ENCODE results near the gene WASF2. TPM values are rescaled to one million over a fixed set of nuclear protein-coding genes. Genes with fewer than 3 reads are reported as not detected.
A peak's percentile ranks its signal among the peaks of the same experiment; 100 is the strongest.

The WASF2 gene
- total RNA-seq, 2 experiments from 2014 or later: 119 to 121 TPM

- H3K4me1 Mint-ChIP-seq (ENCODE audit: low read depth): peaks cover 19% of the 10 kb centered on the region
- no peaks in the 10 kb centered on the region for H3K36me3 ChIP-seq (ENCODE audit: insufficient read depth, low read length)
- intact Hi-C loops (cut with DNase I, micrococcal nuclease): no loop called here
- DNase-seq (no peak), ATAC-seq (ENCODE audit: poor library complexity) (no peak)
- no peaks in the 10 kb centered on the region for H3K9me3 ChIP-seq (ENCODE audit: control insufficient read depth in 1 of 2, insufficient read depth in 1 of 2, low read length in 2 of 2)
- no peaks in the 10 kb centered on the region for H3K27me3 Mint-ChIP-seq
- peaks cover 17% of the 10 kb centered on the region for H3K4me1 ChIP-seq (ENCODE audit: insufficient read depth, low read length)
- POLR2A ChIA-PET: interaction anchor here (0.6 kb wide), 1 partner anchor 301 kb away, joined by 3 read pairs; no protein-coding TSS in a partner anchor
- no peaks in the 10 kb centered on the region for H3K36me3 Mint-ChIP-seq (ENCODE audit: low read depth)
- CTCF ChIA-PET: interaction anchor here (0.5 to 1.3 kb wide), 3 partner anchors 14 to 39 kb away, joined by 3 read pairs; no protein-coding TSS in a partner anchor
- H3K4me3 ChIP-seq (ENCODE audit: low read length): no peak overlapping the region
- no peak overlapping the region for H3K27ac ChIP-seq (ENCODE audit: low read depth in 1 of 2, low read length in 2 of 2)
- H3K27ac Mint-ChIP-seq: no peak overlapping the region
- TF ChIP-seq CTCF (IDR thresholded peaks at IDR 0.05): no peak
- H3K9me3 Mint-ChIP-seq: no peaks in the 10 kb centered on the region
- no peaks in the 10 kb centered on the region for H3K27me3 ChIP-seq (ENCODE audit: control insufficient read depth in 1 of 2, insufficient read depth in 2 of 2, low read length in 2 of 2)
- H3K4me3 Mint-ChIP-seq: no peak overlapping the region
These were observed 117.8 kb downstream of the WASF2 start for GRCh38 chr1:27372022-27372807.

GRCh38 chr1:27368869-27369582 lies 120.9 kb downstream of the WASF2 start:
- Mint-ChIP-seq H3K4me3 (peak overlapping the region; percentile 23), H3K27me3 (no peaks in the 10 kb centered on the region), H3K9me3 (no peaks in the 10 kb centered on the region), H3K36me3 (ENCODE audit: low read depth) (no peaks in the 10 kb centered on the region), H3K27ac (peak overlapping the region; percentile 44), H3K4me1 (ENCODE audit: low read depth) (peaks cover 38% of the 10 kb centered on the region)
- H3K4me1 ChIP-seq (ENCODE audit: insufficient read depth, low read length): peaks cover 43% of the 10 kb centered on the region
- DNase-seq (peak in 2 of 14 experiments; percentile 55 to 62), ATAC-seq (ENCODE audit: poor library complexity) (no peak)
- H3K36me3 ChIP-seq (ENCODE audit: insufficient read depth, low read length): no peaks in the 10 kb centered on the region
- H3K27ac ChIP-seq (ENCODE audit: low read depth in 1 of 2, low read length in 2 of 2): no peak overlapping the region
- POLR2A ChIA-PET: interaction anchor here (0.7 to 1.6 kb wide), 2 partner anchors 10 to 27 kb away, joined by 3 read pairs; partner anchors contain the start of gene SYTL1
- no peaks in the 10 kb centered on the region for H3K9me3 ChIP-seq (ENCODE audit: control insufficient read depth in 1 of 2, insufficient read depth in 1 of 2, low read length in 2 of 2)
- TF ChIP-seq CTCF (IDR thresholded peaks at IDR 0.05): no peak
- H3K27me3 ChIP-seq (ENCODE audit: control insufficient read depth in 1 of 2, insufficient read depth in 2 of 2, low read length in 2 of 2): no peaks in the 10 kb centered on the region
- CTCF ChIA-PET: interaction anchor here (1.2 kb wide), 2 partner anchors 19 to 36 kb away, joined by 3 read pairs; no protein-coding TSS in a partner anchor
- no peak overlapping the region for H3K4me3 ChIP-seq (ENCODE audit: low read length)
- intact Hi-C loops (cut with DNase I, micrococcal nuclease): loop anchor here in 1 of 2 experiments (5.0 kb wide), 1 partner anchor 47 kb away; the partner anchor contains the start of gene TMEM222

GRCh38 chr1:27367160-27367650 lies 122.8 kb downstream of the WASF2 start:
- intact Hi-C loops (cut with DNase I, micrococcal nuclease): loop anchor here in 1 of 2 experiments (5.0 kb wide), 1 partner anchor 45 kb away; the partner anchor contains the start of gene TMEM222
- Histone ChIP-seq H3K27me3 (ENCODE audit: control insufficient read depth in 1 of 2, insufficient read depth in 2 of 2, low read length in 2 of 2) (no peaks in the 10 kb centered on the region), H3K4me3 (ENCODE audit: low read length) (no peak overlapping the region), H3K36me3 (ENCODE audit: insufficient read depth, low read length) (no peaks in the 10 kb centered on the region), H3K27ac (ENCODE audit: low read depth in 1 of 2, low read length in 2 of 2) (no peak overlapping the region), H3K4me1 (ENCODE audit: insufficient read depth, low read length) (peaks cover 43% of the 10 kb centered on the region), H3K9me3 (ENCODE audit: control insufficient read depth in 1 of 2, insufficient read depth in 1 of 2, low read length in 2 of 2) (no peaks in the 10 kb centered on the region)
- no peak for DNase-seq
- no peak for ATAC-seq (ENCODE audit: poor library complexity)
- POLR2A ChIA-PET: interaction anchor here (1.5 to 2.5 kb wide), 4 partner anchors 10 to 239 kb away, joined by 3 to 30 read pairs (median 5); partner anchors contain the start of gene SYTL1
- no peaks in the 10 kb centered on the region for H3K27me3 Mint-ChIP-seq
- H3K36me3 Mint-ChIP-seq (ENCODE audit: low read depth): no peaks in the 10 kb centered on the region
- no peaks in the 10 kb centered on the region for H3K9me3 Mint-ChIP-seq
- peak overlapping the region; percentile 5 for H3K27ac Mint-ChIP-seq
- no peak for TF ChIP-seq CTCF (IDR thresholded peaks at IDR 0.05)
- peaks cover 46% of the 10 kb centered on the region for H3K4me1 Mint-ChIP-seq (ENCODE audit: low read depth)
- CTCF ChIA-PET: interaction anchor here (0.6 to 3.3 kb wide), 13 partner anchors 10 to 866 kb away, joined by 3 to 33 read pairs (median 4); partner anchors contain the start of gene AHDC1
- H3K4me3 Mint-ChIP-seq: peak overlapping the region; percentile 75

Data from CD4-positive, alpha-beta T cell (primary cell).